ENCODE results near the gene RELN.
"Not testable (repeated sequence)": the region's sequence is repeated elsewhere in the genome, so short reads cannot be mapped to it uniquely, and the experiment has no call there.

Gene RELN

DNA sequence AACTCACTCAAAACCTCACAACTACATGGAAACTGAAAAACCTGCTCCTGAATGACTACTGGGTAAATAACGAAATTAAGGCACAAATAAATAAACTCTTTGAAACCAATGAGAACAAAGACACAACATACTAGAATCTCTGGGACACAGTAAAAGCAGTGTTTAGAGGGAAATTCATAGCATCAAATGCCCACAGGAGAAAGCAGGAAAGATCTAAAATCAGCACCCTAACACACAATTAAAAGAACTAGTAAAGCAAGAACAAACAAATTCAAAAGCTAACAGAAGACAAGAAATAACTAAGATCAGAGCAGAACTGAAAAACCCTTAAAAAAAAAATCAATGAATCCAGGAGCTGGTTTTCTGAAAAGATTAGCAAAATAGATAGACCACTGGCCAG is 202.4 kb downstream of the RELN start:
- DNase-seq (ENCODE audit: low spot score) = not testable (repeated sequence)

DNA sequence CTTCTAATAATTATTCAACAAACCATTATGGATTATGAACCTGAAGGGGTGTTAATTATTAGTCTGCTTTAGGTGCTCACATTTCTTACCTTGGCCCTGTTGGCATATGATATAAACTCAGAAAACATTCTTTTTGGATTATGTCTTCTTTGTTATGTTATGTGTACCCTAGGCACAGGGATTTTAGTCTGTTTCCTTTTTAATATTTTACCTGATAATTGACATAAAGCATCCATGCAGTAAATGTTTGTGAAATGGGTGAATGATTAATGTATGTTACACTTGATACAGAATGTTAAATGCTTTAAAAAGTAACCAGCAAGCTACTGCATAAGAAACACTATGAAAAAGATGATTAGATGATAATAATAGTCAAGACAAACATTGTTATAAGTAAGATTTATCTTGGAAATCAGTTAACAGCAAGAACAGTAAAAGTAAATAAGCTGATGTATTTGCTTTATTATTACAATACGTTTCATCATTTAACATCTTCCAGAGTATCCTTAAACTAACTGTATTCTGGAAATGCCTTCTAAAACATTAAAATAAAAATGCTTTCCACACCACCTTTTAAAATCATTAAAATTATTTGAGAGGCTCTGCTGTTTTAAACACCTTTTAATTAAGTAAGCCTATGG is 204.7 kb downstream of the RELN start:
- no peak for DNase-seq (ENCODE audit: low spot score)

DNA sequence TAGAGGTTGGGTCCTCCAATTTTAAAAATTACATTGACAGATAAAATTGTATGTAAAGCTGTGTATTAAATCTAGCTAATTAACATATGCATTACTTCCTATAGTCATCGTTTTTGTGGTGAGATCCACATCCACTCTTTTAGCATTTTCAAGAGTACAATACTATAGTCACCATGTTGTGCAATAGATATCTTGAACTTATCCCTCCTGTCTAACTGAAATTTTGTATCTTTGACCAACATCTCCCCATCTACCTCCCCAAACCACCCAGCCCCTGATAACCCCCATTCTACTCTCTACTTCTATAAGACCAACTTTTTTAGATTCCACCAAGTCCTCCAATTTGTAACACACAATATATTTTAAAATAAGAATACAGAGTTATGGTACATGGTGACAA is 208.0 kb downstream of the RELN start:
- DNase-seq (ENCODE audit: low spot score) = no peak

DNA sequence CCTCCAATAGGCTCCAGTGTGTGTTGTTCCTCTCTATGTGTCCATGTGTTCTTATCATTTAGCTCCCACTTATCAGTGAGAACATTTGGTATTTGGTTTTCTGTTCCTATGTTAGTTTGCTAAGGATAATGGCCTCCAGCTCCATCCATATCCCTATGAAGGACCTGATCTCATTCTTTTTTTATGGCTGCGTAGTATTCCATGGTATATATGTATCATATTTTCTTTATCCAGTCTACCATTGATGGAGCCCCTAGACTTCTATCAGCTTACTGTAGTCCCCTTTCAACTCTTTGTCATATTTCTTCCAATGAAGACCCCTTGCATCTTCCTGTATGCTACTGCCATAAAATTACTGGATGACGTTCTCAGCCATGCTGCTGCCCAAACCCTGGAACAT is 208.9 kb downstream of the RELN start:
- DNase-seq (ENCODE audit: low spot score) = not testable (repeated sequence)

DNA sequence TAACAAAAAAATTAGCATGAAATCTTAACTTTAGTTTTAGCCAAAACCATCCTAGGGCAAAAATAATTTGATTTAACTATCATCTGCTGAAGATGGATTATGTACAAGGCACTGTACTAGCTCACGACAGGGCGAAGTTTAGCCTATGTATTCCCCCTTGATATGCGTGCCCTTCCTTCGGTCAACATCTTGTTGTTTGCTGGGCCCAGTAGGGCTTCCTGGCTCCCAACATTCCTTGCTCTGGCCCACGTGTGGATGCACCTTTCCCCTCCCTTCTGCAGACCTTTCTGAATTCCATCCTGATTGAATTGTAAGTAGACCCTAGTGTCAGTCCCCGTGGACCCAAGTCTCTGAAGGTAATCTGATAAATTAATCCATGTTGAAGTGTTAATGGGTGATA is 212.0 kb downstream of the RELN start:
- no peak for DNase-seq (ENCODE audit: low spot score)

GRCh38 chr7:103773726-103774125 is 215.7 kb downstream of the RELN start:
- DNase-seq (ENCODE audit: low spot score) = no peak

DNA sequence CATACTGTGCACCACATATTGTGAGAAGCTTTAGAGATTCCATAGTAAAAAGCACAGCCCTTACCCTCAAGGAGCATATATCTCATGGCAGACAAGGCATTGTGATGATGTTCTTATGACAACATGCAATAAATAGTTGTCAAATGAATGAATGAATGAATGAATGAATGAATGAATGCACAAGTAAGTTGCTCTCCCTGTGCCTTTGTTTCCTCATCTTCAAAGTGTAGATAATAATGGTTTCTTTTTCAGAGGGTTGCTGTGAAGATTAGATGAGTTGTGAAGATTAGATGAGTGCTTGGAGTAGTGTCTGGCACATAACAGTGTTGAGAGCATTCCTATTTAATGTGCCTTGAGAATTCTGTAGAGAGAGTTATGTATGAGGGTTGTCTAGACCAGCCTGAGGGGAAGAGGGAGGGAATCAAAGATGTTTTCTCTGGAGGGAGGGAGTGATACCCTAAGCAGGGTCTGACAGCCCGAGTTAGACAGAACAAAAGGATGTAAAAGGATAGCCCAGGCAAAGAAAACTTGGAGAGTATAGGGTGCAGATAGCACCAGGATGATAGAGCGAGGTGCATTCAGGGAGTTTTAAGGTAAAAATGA is 217.2 kb downstream of the RELN start:
- no peak for DNase-seq (ENCODE audit: low spot score)

- DNase-seq (ENCODE audit: low spot score) = no peak
Measured at GRCh38 chr7:103771294-103771693, 218.2 kb downstream of the RELN start.

DNA sequence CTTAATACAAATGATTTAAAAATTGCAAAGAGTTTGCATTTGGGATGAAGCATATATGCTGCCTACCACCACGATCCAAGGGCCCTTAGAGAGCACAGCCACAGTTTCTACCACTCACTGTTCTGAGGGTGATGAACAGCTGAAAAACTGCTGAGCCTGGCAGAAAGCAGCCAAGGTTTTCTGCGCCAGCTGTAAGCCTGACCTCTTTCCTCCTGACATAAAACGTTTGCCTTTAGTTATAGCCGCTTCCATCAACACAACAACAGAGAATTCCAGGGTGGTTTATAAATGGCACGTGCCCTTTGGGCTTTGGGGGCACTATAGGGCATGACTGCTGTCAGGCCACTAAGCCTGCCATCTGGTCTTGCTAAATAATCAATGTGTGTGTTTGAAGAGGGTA is 222.8 kb downstream of the RELN start:
- no peak for DNase-seq (ENCODE audit: low spot score)

DNA sequence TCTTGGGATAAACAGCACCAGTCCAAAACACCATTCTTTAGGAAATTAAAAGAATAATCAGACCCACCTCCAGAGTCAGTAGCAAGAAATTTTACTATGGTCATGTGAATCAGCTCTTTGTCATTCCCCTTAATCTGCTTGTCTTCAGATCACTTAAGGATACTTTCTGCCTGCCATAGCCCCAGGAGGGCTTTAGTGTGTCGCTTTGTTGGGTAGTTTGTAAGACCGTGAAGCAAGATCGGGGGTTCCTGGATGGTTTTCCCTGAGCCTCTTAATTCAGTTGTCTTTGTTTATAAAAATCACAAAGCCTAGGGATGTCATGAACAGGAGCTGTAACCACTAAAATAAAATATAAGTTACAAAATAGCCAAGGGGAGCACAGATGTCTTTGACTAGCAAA is 223.6 kb downstream of the RELN start:
- no peak for DNase-seq (ENCODE audit: low spot score)

GRCh38 chr7:103764901-103765300 is 224.6 kb downstream of the RELN start:
- DNase-seq (ENCODE audit: low spot score) = no peak

GRCh38 chr7:103762877-103763276 is 226.6 kb downstream of the RELN start:
- DNase-seq (ENCODE audit: low spot score) = no peak

- DNase-seq (ENCODE audit: low spot score) = no peak
Measured at GRCh38 chr7:103762065-103762760, 227.2 kb downstream of the RELN start.

- no peak for DNase-seq (ENCODE audit: low spot score)
Measured at GRCh38 chr7:103752995-103753394, 236.5 kb downstream of the RELN start.

DNA sequence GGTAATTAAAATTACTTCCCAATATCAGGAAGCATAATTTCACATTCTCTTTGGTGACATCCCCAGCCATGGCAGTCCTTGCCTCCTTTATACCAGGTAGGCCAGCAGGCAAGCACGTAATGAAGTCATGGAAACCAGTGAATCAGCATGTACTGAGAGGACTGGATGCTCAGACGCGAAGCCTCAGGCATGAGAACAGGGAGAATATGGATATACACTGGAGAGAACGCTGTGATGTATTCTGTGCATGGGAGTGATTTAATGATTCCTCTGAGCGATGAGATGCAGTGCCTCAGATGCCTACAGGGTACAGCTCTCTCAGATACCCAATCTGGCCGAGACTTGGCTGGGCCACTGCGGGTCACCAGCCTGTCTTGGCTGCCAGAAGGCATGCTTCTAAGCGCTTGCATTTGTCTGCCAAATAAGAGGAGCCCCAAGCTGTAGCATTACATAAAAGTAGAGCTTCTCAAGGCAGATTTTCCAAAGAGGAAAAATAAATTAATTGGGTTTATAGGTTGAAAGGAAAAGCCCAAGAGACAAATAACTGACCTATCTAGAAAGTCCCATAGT is 238.1 kb downstream of the RELN start:
- DNase-seq (ENCODE audit: low spot score) = no peak

- DNase-seq (ENCODE audit: low spot score) = no peak
Measured at GRCh38 chr7:103748680-103749079, 240.8 kb downstream of the RELN start.

DNA sequence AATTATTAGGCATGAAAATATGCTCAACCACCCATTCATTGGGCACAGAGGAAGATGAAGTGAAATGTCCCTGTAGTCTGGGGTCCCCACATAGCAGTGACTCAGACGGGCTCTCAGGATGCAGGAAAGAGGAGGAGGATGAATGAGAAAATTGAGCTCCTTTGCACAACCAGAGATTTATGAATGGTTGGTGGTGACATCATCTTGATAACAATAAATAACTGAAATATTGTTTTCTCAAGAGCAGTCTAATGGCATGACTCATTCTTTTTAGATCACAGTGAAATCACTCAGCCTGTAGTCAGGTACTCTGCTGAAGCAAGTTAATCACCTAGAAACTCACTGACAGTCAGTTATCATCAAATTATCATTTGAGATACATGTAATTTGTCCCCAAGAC is 254.1 kb downstream of the RELN start:
- no peak for DNase-seq (ENCODE audit: low spot score)

- DNase-seq (ENCODE audit: low spot score) = no peak
Measured at GRCh38 chr7:103731169-103731568, 258.3 kb downstream of the RELN start.

DNA sequence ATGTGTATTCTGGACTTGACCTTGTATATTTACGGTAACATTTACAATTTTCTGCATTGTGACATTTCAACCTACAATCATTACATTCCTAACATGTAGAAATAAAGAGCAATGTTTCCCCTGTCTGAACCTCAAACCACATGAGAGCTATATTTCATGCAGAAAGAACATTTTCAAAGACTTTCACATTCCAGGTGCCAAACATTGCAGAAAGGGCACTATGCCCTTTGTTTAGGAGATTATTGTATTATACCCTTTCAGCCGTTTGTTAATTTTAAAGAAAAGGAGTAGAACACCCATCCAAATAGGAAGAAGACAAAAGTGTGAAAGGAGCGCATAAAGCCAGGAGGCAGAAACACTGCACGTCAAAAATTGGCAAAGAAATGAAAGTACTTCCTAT is 260.4 kb downstream of the RELN start:
- DNase-seq (ENCODE audit: low spot score) = no peak

GRCh38 chr7:103727982-103728610 is 261.4 kb downstream of the RELN start:
- DNase-seq (ENCODE audit: low spot score) = no peak

DNA sequence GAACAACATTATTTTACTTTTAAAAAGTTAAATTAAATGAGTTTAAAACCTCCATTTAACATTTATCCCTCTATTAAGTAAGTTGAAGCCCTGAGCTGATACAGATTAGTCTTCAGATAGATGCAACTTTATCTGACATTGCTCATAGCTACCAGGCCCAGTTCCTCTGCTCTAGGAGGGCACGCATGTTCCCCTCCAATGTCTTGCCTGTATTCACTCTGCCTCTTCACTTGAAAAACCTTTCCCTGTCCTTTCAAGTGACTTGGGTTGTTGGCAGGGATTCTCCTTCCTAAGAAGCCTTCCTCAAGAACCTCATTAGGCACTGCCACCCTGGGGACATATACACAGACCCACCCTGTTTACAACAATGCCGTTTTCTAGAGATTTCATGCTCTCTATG is 270.4 kb downstream of the RELN start:
- DNase-seq (ENCODE audit: low spot score) = no peak

DNA sequence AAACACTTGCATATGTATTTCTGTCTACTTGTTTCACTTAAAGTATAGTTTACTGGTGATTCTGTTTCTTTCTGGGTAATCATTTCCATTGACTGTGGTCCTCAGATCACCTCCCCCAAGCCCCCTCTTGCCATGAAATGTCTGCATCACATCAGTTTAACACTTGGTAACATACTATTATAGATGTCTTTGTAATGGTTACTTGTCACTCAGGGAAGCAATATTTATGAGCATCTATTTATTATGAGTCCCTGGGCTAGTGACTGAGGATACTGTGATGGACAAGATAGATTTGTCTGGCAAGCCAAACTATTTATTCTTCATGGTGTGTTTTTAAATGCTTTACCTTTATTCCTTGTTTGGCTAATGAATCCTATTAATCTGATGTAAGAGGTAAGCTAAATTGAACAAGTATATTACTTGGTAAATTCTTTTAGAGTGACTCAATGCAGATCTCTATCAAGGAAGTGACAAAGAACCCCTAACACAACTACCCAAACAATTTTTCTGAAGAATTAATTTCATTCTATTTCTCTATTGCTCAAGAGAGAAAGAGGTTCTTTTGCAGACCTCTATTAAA is 270.9 kb downstream of the RELN start:
- no peak for DNase-seq (ENCODE audit: low spot score)

Measured in CD4-positive, alpha-beta T cell treated with Interleukin-15 for 4 hours (primary cell).